ENCODE results near the gene TAB2.

DNA sequence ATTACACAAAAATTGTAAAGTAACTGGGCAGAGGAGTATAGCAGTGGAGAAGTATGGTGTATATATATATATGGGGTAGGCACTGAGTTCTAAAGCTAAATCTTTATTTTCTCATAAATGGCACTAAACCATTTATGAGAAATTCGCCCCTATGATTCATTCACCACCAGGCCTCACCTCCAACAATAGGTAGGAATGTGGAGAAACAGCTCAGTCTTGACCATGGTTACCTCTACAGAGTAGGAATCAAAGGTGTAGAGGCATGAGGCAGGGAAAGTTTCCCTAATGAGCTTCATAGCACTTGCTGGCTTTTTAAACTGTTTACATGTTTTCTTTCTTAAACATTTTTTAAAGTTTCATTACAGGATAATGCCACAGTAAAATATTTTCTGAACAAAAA is 45.6 kb downstream of the TAB2 start:
- TF ChIP-seq, protein P1, sequence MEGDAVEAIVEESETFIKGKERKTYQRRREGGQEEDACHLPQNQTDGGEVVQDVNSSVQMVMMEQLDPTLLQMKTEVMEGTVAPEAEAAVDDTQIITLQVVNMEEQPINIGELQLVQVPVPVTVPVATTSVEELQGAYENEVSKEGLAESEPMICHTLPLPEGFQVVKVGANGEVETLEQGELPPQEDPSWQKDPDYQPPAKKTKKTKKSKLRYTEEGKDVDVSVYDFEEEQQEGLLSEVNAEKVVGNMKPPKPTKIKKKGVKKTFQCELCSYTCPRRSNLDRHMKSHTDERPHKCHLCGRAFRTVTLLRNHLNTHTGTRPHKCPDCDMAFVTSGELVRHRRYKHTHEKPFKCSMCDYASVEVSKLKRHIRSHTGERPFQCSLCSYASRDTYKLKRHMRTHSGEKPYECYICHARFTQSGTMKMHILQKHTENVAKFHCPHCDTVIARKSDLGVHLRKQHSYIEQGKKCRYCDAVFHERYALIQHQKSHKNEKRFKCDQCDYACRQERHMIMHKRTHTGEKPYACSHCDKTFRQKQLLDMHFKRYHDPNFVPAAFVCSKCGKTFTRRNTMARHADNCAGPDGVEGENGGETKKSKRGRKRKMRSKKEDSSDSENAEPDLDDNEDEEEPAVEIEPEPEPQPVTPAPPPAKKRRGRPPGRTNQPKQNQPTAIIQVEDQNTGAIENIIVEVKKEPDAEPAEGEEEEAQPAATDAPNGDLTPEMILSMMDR (IDR thresholded peaks at IDR 0.05) = no peak
- TF ChIP-seq RFX5 (IDR thresholded peaks at IDR 0.05) (no peak), CHD2 (IDR thresholded peaks at IDR 0.05; ENCODE audit: low read length, partially characterized antibody) (no peak), POLR2AphosphoS2 (conservative IDR thresholded peaks at IDR 0.05; ENCODE audit: low read length) (no peak), ZC3H11A (IDR thresholded peaks at IDR 0.05) (no peak)
- TF ChIP-seq, protein P2, sequence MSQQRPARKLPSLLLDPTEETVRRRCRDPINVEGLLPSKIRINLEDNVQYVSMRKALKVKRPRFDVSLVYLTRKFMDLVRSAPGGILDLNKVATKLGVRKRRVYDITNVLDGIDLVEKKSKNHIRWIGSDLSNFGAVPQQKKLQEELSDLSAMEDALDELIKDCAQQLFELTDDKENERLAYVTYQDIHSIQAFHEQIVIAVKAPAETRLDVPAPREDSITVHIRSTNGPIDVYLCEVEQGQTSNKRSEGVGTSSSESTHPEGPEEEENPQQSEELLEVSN (IDR thresholded peaks at IDR 0.05; ENCODE audit: borderline replicate concordance, low read depth) = no peak
